ENCODE data around the gene TTC34. TPM values are rescaled to one million over a fixed set of nuclear protein-coding genes. Genes with fewer than 3 reads are reported as not detected.

The TTC34 gene
- total RNA-seq, 1 donor from 2014 or later: 0.13 TPM

- TF ChIP-seq, protein P1, sequence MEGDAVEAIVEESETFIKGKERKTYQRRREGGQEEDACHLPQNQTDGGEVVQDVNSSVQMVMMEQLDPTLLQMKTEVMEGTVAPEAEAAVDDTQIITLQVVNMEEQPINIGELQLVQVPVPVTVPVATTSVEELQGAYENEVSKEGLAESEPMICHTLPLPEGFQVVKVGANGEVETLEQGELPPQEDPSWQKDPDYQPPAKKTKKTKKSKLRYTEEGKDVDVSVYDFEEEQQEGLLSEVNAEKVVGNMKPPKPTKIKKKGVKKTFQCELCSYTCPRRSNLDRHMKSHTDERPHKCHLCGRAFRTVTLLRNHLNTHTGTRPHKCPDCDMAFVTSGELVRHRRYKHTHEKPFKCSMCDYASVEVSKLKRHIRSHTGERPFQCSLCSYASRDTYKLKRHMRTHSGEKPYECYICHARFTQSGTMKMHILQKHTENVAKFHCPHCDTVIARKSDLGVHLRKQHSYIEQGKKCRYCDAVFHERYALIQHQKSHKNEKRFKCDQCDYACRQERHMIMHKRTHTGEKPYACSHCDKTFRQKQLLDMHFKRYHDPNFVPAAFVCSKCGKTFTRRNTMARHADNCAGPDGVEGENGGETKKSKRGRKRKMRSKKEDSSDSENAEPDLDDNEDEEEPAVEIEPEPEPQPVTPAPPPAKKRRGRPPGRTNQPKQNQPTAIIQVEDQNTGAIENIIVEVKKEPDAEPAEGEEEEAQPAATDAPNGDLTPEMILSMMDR (IDR thresholded peaks at IDR 0.05; ENCODE audit: insufficient read depth, low read length, poor library complexity, severe bottlenecking): no peak
- Histone ChIP-seq H3K4me3 (ENCODE audit: low read depth, low read length) (no peak overlapping the region), H3K36me3 (ENCODE audit: control insufficient read depth, insufficient read depth, low read length) (no peaks in the 10 kb centered on the region), H3K27me3 (ENCODE audit: control insufficient read depth, insufficient read depth, low read length) (peaks cover 2% of the 10 kb centered on the region)
- no peak for DNase-seq (ENCODE audit: low read depth)
Measured at GRCh38 chr1:2639607-2640521, 161.6 kb downstream of the TTC34 start.

- DNase-seq (ENCODE audit: low read depth): no peak
- Histone ChIP-seq H3K4me3 (ENCODE audit: low read depth, low read length) (no peak overlapping the region), H3K36me3 (ENCODE audit: control insufficient read depth, insufficient read depth, low read length) (no peaks in the 10 kb centered on the region), H3K27me3 (ENCODE audit: control insufficient read depth, insufficient read depth, low read length) (peaks cover 2% of the 10 kb centered on the region)
- TF ChIP-seq, protein P1 (IDR thresholded peaks at IDR 0.05; ENCODE audit: insufficient read depth, low read length, poor library complexity, severe bottlenecking): no peak
Measured at GRCh38 chr1:2639203-2639602, 162.3 kb downstream of the TTC34 start.

- Histone ChIP-seq H3K36me3 (ENCODE audit: control insufficient read depth, insufficient read depth, low read length) (no peaks in the 10 kb centered on the region), H3K27me3 (ENCODE audit: control insufficient read depth, insufficient read depth, low read length) (peaks cover 4% of the 10 kb centered on the region), H3K4me3 (ENCODE audit: low read depth, low read length) (no peak overlapping the region)
- no peak for DNase-seq (ENCODE audit: low read depth)
- TF ChIP-seq, protein P1 (IDR thresholded peaks at IDR 0.05; ENCODE audit: insufficient read depth, low read length, poor library complexity, severe bottlenecking): no peak
Measured at GRCh38 chr1:2638466-2639115, 162.9 kb downstream of the TTC34 start.

- Histone ChIP-seq H3K4me3 (ENCODE audit: low read depth, low read length) (no peak overlapping the region), H3K27me3 (ENCODE audit: control insufficient read depth, insufficient read depth, low read length) (peaks cover 4% of the 10 kb centered on the region), H3K36me3 (ENCODE audit: control insufficient read depth, insufficient read depth, low read length) (no peaks in the 10 kb centered on the region)
- DNase-seq (ENCODE audit: low read depth): no peak
- TF ChIP-seq, protein P1 (IDR thresholded peaks at IDR 0.05; ENCODE audit: insufficient read depth, low read length, poor library complexity, severe bottlenecking): no peak
Measured at GRCh38 chr1:2637442-2638145, 163.9 kb downstream of the TTC34 start.

GRCh38 chr1:2636733-2637132, 164.8 kb downstream of the TTC34 start:
- Histone ChIP-seq H3K27me3 (ENCODE audit: control insufficient read depth, insufficient read depth, low read length) (peaks cover 4% of the 10 kb centered on the region), H3K36me3 (ENCODE audit: control insufficient read depth, insufficient read depth, low read length) (no peaks in the 10 kb centered on the region), H3K4me3 (ENCODE audit: low read depth, low read length) (no peak overlapping the region)
- DNase-seq (ENCODE audit: low read depth): no peak
- TF ChIP-seq, protein P1 (IDR thresholded peaks at IDR 0.05; ENCODE audit: insufficient read depth, low read length, poor library complexity, severe bottlenecking): no peak

All from kidney epithelial cell (primary cell).